CD8-positive, alpha-beta memory T cell (primary cell): Measurements from ENCODE around the gene SHB. TPM values are rescaled to one million over a fixed set of nuclear protein-coding genes. Genes with fewer than 3 reads are reported as not detected.

ENCODE experiments used
- CTCF ChIA-PET: fragments of 350-600 bp; sonication (Branson Sonifier 250); formaldehyde crosslinking; loops from one replicate; lab custom pipeline; 2021; ENCODE audit warnings: antibody characterized with exemption; lab: Charles Lee
- POLR2A ChIA-PET: fragments of 350-600 bp; sonication (Branson Sonifier 250); formaldehyde crosslinking; loops from one replicate; lab custom pipeline; 2021; ENCODE audit warnings: antibody characterized with exemption; lab: Charles Lee
- DNase-seq, 5 donors: peaks; one replicate each; pipeline versions ENCODE4 v3.0.0 to v3.0.0-alpha.2; 2020 to 2022; ENCODE audit warnings: mixed read lengths in 1 of 5
- H3K27ac ChIP-seq: one replicate; pipeline ENCODE4 v1.7.0; 2013; ENCODE audit warnings: low read depth, mild to moderate bottlenecking, low read length, moderate library complexity
- H3K27me3 ChIP-seq: 2 replicates; pipeline ENCODE4 v1.7.0; 2013; ENCODE audit warnings: low read length, mild to moderate bottlenecking; ENCODE audit not compliant: insufficient read depth, poor library complexity, severe bottlenecking
- H3K36me3 ChIP-seq: 2 replicates; pipeline ENCODE4 v1.7.0; 2013; ENCODE audit warnings: mild to moderate bottlenecking, low read length, moderate library complexity; ENCODE audit not compliant: insufficient read depth
- H3K4me1 ChIP-seq: 2 replicates; pipeline ENCODE4 v1.7.0; 2013; ENCODE audit warnings: mild to moderate bottlenecking, low read length, moderate library complexity; ENCODE audit not compliant: insufficient read depth
- H3K4me3 ChIP-seq: 2 replicates; pipeline ENCODE4 v1.7.0; 2013; ENCODE audit warnings: mild to moderate bottlenecking, low read length
- H3K9me3 ChIP-seq: 2 replicates; pipeline ENCODE4 v1.7.0; 2013; ENCODE audit warnings: mild to moderate bottlenecking, low read length
- H3K27ac Mint-ChIP-seq, 8 donors: one replicate each; pipeline ENCODE4 v1.8.0; 2020 to 2021; ENCODE audit warnings: mixed read lengths in 8 of 8, mild to moderate bottlenecking in 6 of 8, inconsistent platforms in 3 of 8, moderate library complexity in 3 of 8
- H3K27me3 Mint-ChIP-seq, 2 donors: one replicate each; pipeline ENCODE4 v1.8.0; 2020 to 2021; ENCODE audit warnings: mixed read lengths in 2 of 2, mild to moderate bottlenecking in 1 of 2, moderate library complexity in 1 of 2
- H3K36me3 Mint-ChIP-seq, 3 donors: one replicate each; pipeline ENCODE4 v1.8.0; 2020 to 2021; ENCODE audit warnings: mixed read lengths in 3 of 3, inconsistent platforms in 1 of 3, mild to moderate bottlenecking in 1 of 3
- H3K4me1 Mint-ChIP-seq, 3 donors: one replicate each; pipeline ENCODE4 v1.8.0; 2020 to 2021; ENCODE audit warnings: mixed read lengths in 3 of 3, inconsistent platforms in 1 of 3, mild to moderate bottlenecking in 1 of 3
- H3K4me3 Mint-ChIP-seq, 7 donors: one replicate each; pipeline ENCODE4 v1.8.0; 2020 to 2021; ENCODE audit warnings: mixed read lengths in 7 of 7, mild to moderate bottlenecking in 6 of 7, moderate library complexity in 4 of 7, inconsistent platforms in 2 of 7
- H3K9me3 Mint-ChIP-seq, 5 donors: one replicate each; pipeline ENCODE4 v1.8.0; 2020 to 2022; ENCODE audit warnings: mixed read lengths in 5 of 5, mild to moderate bottlenecking in 3 of 5, moderate library complexity in 2 of 5, inconsistent platforms in 1 of 5
- polyA plus RNA-seq: library from polyadenylated mRNA; unstranded; fragments of 300-500 nt; fragmentation: Illumina TruSeq; gene quantifications from one replicate; pipeline ENCODE4 v1.2.3, GENCODE V29; 2021
- total RNA-seq, 2 experiments: library from RNA; stranded (reverse); gene quantifications; one replicate each; pipeline ENCODE4 v1.2.3, GENCODE V29; 2021

The SHB gene
- total RNA-seq (1 to 10 TPM; 1.8 TPM), polyA plus RNA-seq (0.64 TPM)

- ChIA-PET POLR2A (no interaction called here), CTCF (interaction anchor here (1.1 to 1.5 kb wide), 2 partner anchors 20 to 166 kb away, joined by 3 read pairs; no protein-coding TSS in a partner anchor)
- Mint-ChIP-seq H3K27ac (peak within 1 kb of the TSS; percentile 52 to 87 (median 68)), H3K4me3 (peak within 1 kb of the TSS; percentile 83 to 92 (median 87)), H3K9me3 (no peaks in the 10 kb centered on the region), H3K4me1 (peaks cover 13 to 27% (median 27%) of the 10 kb centered on the region in 3 donors), H3K27me3 (peaks cover 11 to 16% of the 10 kb centered on the region in 2 donors), H3K36me3 (no peaks in the 10 kb centered on the region)
- H3K27me3 ChIP-seq, result no peaks in the 10 kb centered on the region
- peak within 1 kb of the TSS; percentile 73 for H3K27ac ChIP-seq
- H3K4me1 ChIP-seq, result peaks cover 19% of the 10 kb centered on the region
- peak within 1 kb of the TSS; percentile 93 for H3K4me3 ChIP-seq
- H3K36me3 ChIP-seq, result no peaks in the 10 kb centered on the region
- H3K9me3 ChIP-seq, result no peaks in the 10 kb centered on the region
- DNase-seq, result peak; percentile 72 to 86 (median 74)
Observed at GRCh38 chr9:38068701-38069628, at the start of gene SHB. TSS of gene SHB (minus strand) at chr9:38069227. CDS start at chr9:38068645, 582 bp downstream.

- Histone ChIP-seq H3K4me1 (no peaks in the 10 kb centered on the region), H3K9me3 (no peaks in the 10 kb centered on the region), H3K4me3 (no peak overlapping the region), H3K36me3 (no peaks in the 10 kb centered on the region), H3K27ac (no peak overlapping the region), H3K27me3 (no peaks in the 10 kb centered on the region)
- ChIA-PET POLR2A (interaction anchor here (0.6 kb wide), 1 partner anchor 21 kb away, joined by 6 read pairs; no protein-coding TSS in a partner anchor), CTCF (no interaction called here)
- Mint-ChIP-seq H3K4me1 (no peaks in the 10 kb centered on the region), H3K4me3 (no peak overlapping the region), H3K27ac (no peak overlapping the region), H3K27me3 (peaks cover 5 to 15% of the 10 kb centered on the region in 2 donors), H3K36me3 (no peaks in the 10 kb centered on the region), H3K9me3 (no peaks in the 10 kb centered on the region)
- no peak for DNase-seq
Observed at GRCh38 chr9:38117651-38118050, 48.6 kb upstream of the SHB start.

GRCh38 chr9:38114905-38115304 is 45.9 kb upstream of the SHB start:
- peaks cover 4 to 35% of the 10 kb centered on the region in 2 donors for H3K27me3 Mint-ChIP-seq
- no peaks in the 10 kb centered on the region for H3K36me3 Mint-ChIP-seq
- no peak overlapping the region for H3K27ac Mint-ChIP-seq
- ChIA-PET CTCF (no interaction called here), POLR2A (no interaction called here)
- Histone ChIP-seq H3K36me3 (no peaks in the 10 kb centered on the region), H3K27me3 (no peaks in the 10 kb centered on the region), H3K4me1 (no peaks in the 10 kb centered on the region), H3K27ac (no peak overlapping the region), H3K9me3 (no peaks in the 10 kb centered on the region), H3K4me3 (no peak overlapping the region)
- no peaks in the 10 kb centered on the region for H3K9me3 Mint-ChIP-seq
- no peak overlapping the region for H3K4me3 Mint-ChIP-seq
- no peak for DNase-seq
- H3K4me1 Mint-ChIP-seq, result no peaks in the 10 kb centered on the region

GRCh38 chr9:38112456-38112855 is 43.4 kb upstream of the SHB start:
- POLR2A ChIA-PET, result no interaction called here
- DNase-seq, result no peak
- Mint-ChIP-seq H3K4me3 (no peak overlapping the region), H3K27me3 (peaks cover 6 to 34% of the 10 kb centered on the region in 2 donors), H3K36me3 (no peaks in the 10 kb centered on the region), H3K4me1 (no peaks in the 10 kb centered on the region), H3K27ac (peak overlapping the region in 1 of 8 donors; percentile 1), H3K9me3 (no peaks in the 10 kb centered on the region)
- Histone ChIP-seq H3K4me1 (no peaks in the 10 kb centered on the region), H3K9me3 (no peaks in the 10 kb centered on the region), H3K4me3 (no peak overlapping the region), H3K36me3 (no peaks in the 10 kb centered on the region), H3K27ac (no peak overlapping the region), H3K27me3 (no peaks in the 10 kb centered on the region)
- CTCF ChIA-PET, result no interaction called here

- ChIA-PET CTCF (no interaction called here), POLR2A (no interaction called here)
- Histone ChIP-seq H3K9me3 (no peaks in the 10 kb centered on the region), H3K4me1 (no peaks in the 10 kb centered on the region), H3K27ac (no peak overlapping the region), H3K36me3 (no peaks in the 10 kb centered on the region), H3K27me3 (no peaks in the 10 kb centered on the region), H3K4me3 (no peak overlapping the region)
- Mint-ChIP-seq H3K36me3 (no peaks in the 10 kb centered on the region), H3K27ac (no peak overlapping the region), H3K4me3 (no peak overlapping the region), H3K9me3 (no peaks in the 10 kb centered on the region), H3K4me1 (no peaks in the 10 kb centered on the region), H3K27me3 (peaks cover 6 to 35% of the 10 kb centered on the region in 2 donors)
- no peak for DNase-seq
Observed at GRCh38 chr9:38112049-38112448, 43.0 kb upstream of the SHB start.

- H3K36me3 Mint-ChIP-seq, result no peaks in the 10 kb centered on the region
- no peak overlapping the region for H3K4me3 Mint-ChIP-seq
- POLR2A ChIA-PET, result no interaction called here
- CTCF ChIA-PET, result no interaction called here
- H3K27ac Mint-ChIP-seq, result no peak overlapping the region
- no peaks in the 10 kb centered on the region for H3K9me3 ChIP-seq
- peaks cover 5 to 45% of the 10 kb centered on the region in 2 donors for H3K27me3 Mint-ChIP-seq
- no peaks in the 10 kb centered on the region for H3K4me1 Mint-ChIP-seq
- H3K36me3 ChIP-seq, result no peaks in the 10 kb centered on the region
- no peak overlapping the region for H3K27ac ChIP-seq
- no peaks in the 10 kb centered on the region for H3K27me3 ChIP-seq
- H3K4me1 ChIP-seq, result no peaks in the 10 kb centered on the region
- no peaks in the 10 kb centered on the region for H3K9me3 Mint-ChIP-seq
- H3K4me3 ChIP-seq, result no peak overlapping the region
- DNase-seq, result no peak
Observed at GRCh38 chr9:38110476-38110875, 41.4 kb upstream of the SHB start.

GRCh38 chr9:38109601-38110000 is 40.6 kb upstream of the SHB start:
- Histone ChIP-seq H3K27me3 (no peaks in the 10 kb centered on the region), H3K4me1 (no peaks in the 10 kb centered on the region), H3K27ac (no peak overlapping the region), H3K4me3 (no peak overlapping the region), H3K36me3 (no peaks in the 10 kb centered on the region), H3K9me3 (no peaks in the 10 kb centered on the region)
- Mint-ChIP-seq H3K9me3 (no peaks in the 10 kb centered on the region), H3K36me3 (no peaks in the 10 kb centered on the region), H3K4me3 (no peak overlapping the region), H3K27ac (no peak overlapping the region), H3K4me1 (no peaks in the 10 kb centered on the region), H3K27me3 (peaks cover 5 to 43% of the 10 kb centered on the region in 2 donors)
- no peak for DNase-seq
- ChIA-PET CTCF (interaction anchor here (1.2 kb wide), 1 partner anchor 11 kb away, joined by 3 read pairs; no protein-coding TSS in a partner anchor), POLR2A (no interaction called here)

GRCh38 chr9:38108326-38108725 is 39.3 kb upstream of the SHB start:
- Mint-ChIP-seq H3K27me3 (peaks cover 5 to 51% of the 10 kb centered on the region in 2 donors), H3K27ac (peak overlapping the region in 1 of 8 donors; percentile 43), H3K4me1 (no peaks in the 10 kb centered on the region), H3K9me3 (peaks cover 0 to 1% (median 0%) of the 10 kb centered on the region in 5 donors), H3K36me3 (no peaks in the 10 kb centered on the region), H3K4me3 (no peak overlapping the region)
- DNase-seq, result no peak
- H3K4me1 ChIP-seq, result no peaks in the 10 kb centered on the region
- no peaks in the 10 kb centered on the region for H3K9me3 ChIP-seq
- H3K27me3 ChIP-seq, result no peaks in the 10 kb centered on the region
- POLR2A ChIA-PET, result no interaction called here
- CTCF ChIA-PET, result interaction anchor here (1.2 to 1.7 kb wide), 2 partner anchors 9 to 190 kb away, joined by 3 read pairs; no protein-coding TSS in a partner anchor
- no peaks in the 10 kb centered on the region for H3K36me3 ChIP-seq
- no peak overlapping the region for H3K27ac ChIP-seq
- H3K4me3 ChIP-seq, result no peak overlapping the region
